ENCODE measurements around the gene JMJD1C. TPM values are rescaled to one million over a fixed set of nuclear protein-coding genes. Genes with fewer than 3 reads are reported as not detected.
"Not testable (repeated sequence)": the region's sequence is repeated elsewhere in the genome, so short reads cannot be mapped to it uniquely, and the experiment has no call there.

The JMJD1C gene
- total RNA-seq, 1 donor from 2014 or later, result 41.3 TPM

- intact Hi-C loops (cut with DNase I), result no loop called here
- no peak for DNase-seq (ENCODE audit: low spot score)
These were observed 51.1 kb downstream of the JMJD1C start for GRCh38 chr10:63414481-63415260.

- intact Hi-C loops (cut with DNase I), result no loop called here
- no peak for DNase-seq (ENCODE audit: low spot score)
These were observed 52.3 kb downstream of the JMJD1C start for GRCh38 chr10:63413429-63413828.

GRCh38 chr10:63412304-63412703 lies 53.5 kb downstream of the JMJD1C start:
- no peak for DNase-seq (ENCODE audit: low spot score)
- intact Hi-C loops (cut with DNase I), result no loop called here

- intact Hi-C loops (cut with DNase I), result no loop called here
- DNase-seq (ENCODE audit: low spot score), result no peak
These were observed 55.1 kb downstream of the JMJD1C start for GRCh38 chr10:63410633-63411032.

GRCh38 chr10:63409465-63410027 lies 56.2 kb downstream of the JMJD1C start:
- no peak for DNase-seq (ENCODE audit: low spot score)
- intact Hi-C loops (cut with DNase I), result no loop called here

- no peak for DNase-seq (ENCODE audit: low spot score)
- intact Hi-C loops (cut with DNase I), result no loop called here
These were observed 58.6 kb downstream of the JMJD1C start for GRCh38 chr10:63407136-63407662.

- no peak for DNase-seq (ENCODE audit: low spot score)
- intact Hi-C loops (cut with DNase I), result no loop called here
These were observed 69.5 kb downstream of the JMJD1C start for GRCh38 chr10:63396133-63396761.

GRCh38 chr10:63393050-63393449 lies 72.7 kb downstream of the JMJD1C start:
- no peak for DNase-seq (ENCODE audit: low spot score)
- intact Hi-C loops (cut with DNase I), result no loop called here

GRCh38 chr10:63392224-63392623 lies 73.6 kb downstream of the JMJD1C start:
- intact Hi-C loops (cut with DNase I), result no loop called here
- no peak for DNase-seq (ENCODE audit: low spot score)

GRCh38 chr10:63391812-63392211 lies 74.0 kb downstream of the JMJD1C start:
- intact Hi-C loops (cut with DNase I), result no loop called here
- DNase-seq (ENCODE audit: low spot score), result no peak

- intact Hi-C loops (cut with DNase I), result no loop called here
- no peak for DNase-seq (ENCODE audit: low spot score)
These were observed 75.3 kb downstream of the JMJD1C start for GRCh38 chr10:63390521-63390920.

GRCh38 chr10:63388421-63389031 lies 77.3 kb downstream of the JMJD1C start:
- intact Hi-C loops (cut with DNase I), result no loop called here
- DNase-seq (ENCODE audit: low spot score), result no peak

- DNase-seq (ENCODE audit: low spot score), result no peak
- intact Hi-C loops (cut with DNase I), result no loop called here
These were observed 80.5 kb downstream of the JMJD1C start for GRCh38 chr10:63385254-63385653.

- intact Hi-C loops (cut with DNase I), result no loop called here
- DNase-seq (ENCODE audit: low spot score), result no peak
These were observed 81.1 kb downstream of the JMJD1C start for GRCh38 chr10:63384675-63385074.

- intact Hi-C loops (cut with DNase I), result no loop called here
- no peak for DNase-seq (ENCODE audit: low spot score)
These were observed 81.8 kb downstream of the JMJD1C start for GRCh38 chr10:63384001-63384400.

- DNase-seq (ENCODE audit: low spot score), result no peak
- intact Hi-C loops (cut with DNase I), result no loop called here
These were observed 82.6 kb downstream of the JMJD1C start for GRCh38 chr10:63383141-63383540.

GRCh38 chr10:63382066-63382465 lies 83.7 kb downstream of the JMJD1C start:
- DNase-seq (ENCODE audit: low spot score), result no peak
- intact Hi-C loops (cut with DNase I), result no loop called here

GRCh38 chr10:63377305-63377661 lies 88.5 kb downstream of the JMJD1C start:
- intact Hi-C loops (cut with DNase I), result not testable (repeated sequence)

GRCh38 chr10:63376560-63377304 lies 89.0 kb downstream of the JMJD1C start:
- no peak for DNase-seq (ENCODE audit: low spot score)
- intact Hi-C loops (cut with DNase I), result no loop called here

More at GRCh38 chr10:63377305-63377661, 88.5 kb downstream of the JMJD1C start:
- not testable (repeated sequence) for DNase-seq (ENCODE audit: low spot score)

GRCh38 chr10:63375859-63376258 lies 89.9 kb downstream of the JMJD1C start:
- DNase-seq (ENCODE audit: low spot score), result no peak
- intact Hi-C loops (cut with DNase I), result no loop called here
